Measurements from ENCODE around the gene GPLD1.

- TF ChIP-seq CTCF (conservative IDR thresholded peaks at IDR 0.05), result no peak
- no peak for TF ChIP-seq ZFX (IDR thresholded peaks at IDR 0.05)
Measured at GRCh38 chr6:24493945-24494820, 4.8 kb upstream of the GPLD1 start.
